Testis (tissue), 2 donors: ENCODE results near the gene E2F2.

Experiments
- CTCF ChIP-seq, 3 experiments: fragments of 450-650 bp in 2 of 3; fragments of 200-600 bp in 1 of 3; sonication (generic) in 1 of 3; IDR thresholded peaks; one replicate each; pipeline ENCODE4 v1.5.1; 2016 to 2019; ENCODE audit warnings: antibody characterized with exemption in 3 of 3, mild to moderate bottlenecking in 2 of 3, moderate library complexity in 1 of 3
- POLR2A ChIP-seq: fragments of 450-650 bp; IDR thresholded peaks from one replicate; pipeline ENCODE4 v1.6.1; 2017; ENCODE audit warnings: antibody characterized with exemption, mild to moderate bottlenecking, moderate library complexity

GRCh38 chr1:23544444-23545389, 13.7 kb upstream of the E2F2 start:
- TF ChIP-seq CTCF (IDR thresholded peaks at IDR 0.05) (peak; percentile 85 to 97 (median 95)), POLR2A (no peak)
